K562 (cell line): ENCODE results near the gene CHST8. TPM values are rescaled to one million over a fixed set of nuclear protein-coding genes. Genes with fewer than 3 reads are reported as not detected.

Experiments used
- ATAC-seq: fragments of 200-7000 bp; cut with Tn5 transposase; 3 replicates; pipeline ENCODE4 v1.9.1; 2020; ENCODE audit warnings: moderate library complexity
- BruUV-seq: library from RNA; stranded (reverse); fragments of 400-500 nt; replicated peaks from 2 replicates; lab custom pipeline; 2021; lab: Mats Ljungman, UMichigan
- CTCF ChIA-PET: fragments of 300-600 bp; formaldehyde crosslinking; extraction: SDS; loops from one replicate; lab custom pipeline; 2021; ENCODE audit warnings: low intra/inter-chr PET ratio; lab: Yijun Ruan, JAX
- POLR2A ChIA-PET: fragments of 300-600, 350-650 bp; sonication (Branson Sonifier 250); formaldehyde crosslinking; extraction: SDS; loops from one replicate; lab custom pipeline; 2021; ENCODE audit warnings: antibody characterized with exemption, inconsistent platforms; lab: Yijun Ruan, JAX
- DNase-seq, 4 experiments: peaks; one replicate each; pipeline versions ENCODE4 v3.0.0 to v3.0.0-alpha.2; 2011 to 2018; ENCODE audit warnings: low spot score in 3 of 4, mixed read lengths in 3 of 4; ENCODE audit errors: extremely low read depth in 1 of 4
- FAIRE-seq: peaks from 2 replicates; lab custom pipeline; 2011; peaks lifted over from hg19 to GRCh38; lab: Jason Lieb, UNC
- H2AFZ ChIP-seq: 2 replicates; pipeline ENCODE4 v1.6.0; 2011; ENCODE audit warnings: low read depth, low read length, control low read depth, inconsistent platforms
- H3K27ac ChIP-seq: fragments of 200-600 bp; 3 replicates; pipeline ENCODE4 v1.8.0; 2011; ENCODE audit warnings: low read depth, mild to moderate bottlenecking, control low read depth, inconsistent platforms, low read length, moderate library complexity, mixed read lengths; ENCODE audit errors: extremely low read depth
- H3K27me3 ChIP-seq, 2 experiments: fragments of 300-600 bp in 1 of 2; 2 replicates in 1 of 2; 3 replicates in 1 of 2; pipeline versions ENCODE4 v1.6.0 to v1.8.0; 2011; ENCODE audit warnings: inconsistent platforms in 2 of 2, low read length in 2 of 2, mild to moderate bottlenecking in 1 of 2, mixed read lengths in 1 of 2, moderate library complexity in 1 of 2; ENCODE audit not compliant: control insufficient read depth in 2 of 2, insufficient read depth in 2 of 2
- H3K36me3 ChIP-seq: fragments of 300-600 bp; 3 replicates; pipeline ENCODE4 v1.8.0; 2011; ENCODE audit warnings: mild to moderate bottlenecking, low read length, inconsistent platforms; ENCODE audit not compliant: control insufficient read depth, insufficient read depth
- H3K4me1 ChIP-seq, 2 experiments: fragments of 200-600 bp in 1 of 2; replicated peaks in 1 of 2; 2 replicates in 1 of 2; 3 replicates in 1 of 2; pipeline versions ENCODE4 v1.5.1 to v1.8.0; 2011; ENCODE audit warnings: inconsistent platforms in 2 of 2, low read length in 2 of 2, mild to moderate bottlenecking in 1 of 2, mixed read lengths in 1 of 2, moderate library complexity in 1 of 2; ENCODE audit not compliant: control insufficient read depth in 2 of 2, insufficient read depth in 2 of 2
- H3K4me2 ChIP-seq: 2 replicates; pipeline ENCODE4 v1.6.1; 2011; ENCODE audit warnings: low read length, control low read depth, inconsistent platforms, mixed read lengths; ENCODE audit not compliant: insufficient read depth
- H3K4me3 ChIP-seq: fragments of 200-600 bp; sonication (generic), shearing (Covaris generic); 2 replicates; pipeline ENCODE4 v1.5.1; 2016; ENCODE audit warnings: control low read depth, inconsistent platforms
- H3K79me2 ChIP-seq: fragments of 200-600 bp; 3 replicates; pipeline ENCODE4 v1.8.0; 2011; ENCODE audit warnings: low read length, inconsistent platforms; ENCODE audit not compliant: control insufficient read depth, insufficient read depth
- H3K9ac ChIP-seq, 2 experiments: 2 replicates each; pipeline versions ENCODE4 v1.6.0 to v1.6.1; 2011; ENCODE audit warnings: low read depth in 2 of 2, low read length in 2 of 2, control low read depth in 1 of 2, inconsistent platforms in 1 of 2, mild to moderate bottlenecking in 1 of 2, mixed read lengths in 1 of 2; ENCODE audit not compliant: insufficient read depth in 1 of 2
- H3K9me1 ChIP-seq: one replicate; pipeline ENCODE4 v1.6.0; 2011; ENCODE audit warnings: inconsistent platforms, mild to moderate bottlenecking, low read length, moderate library complexity; ENCODE audit not compliant: control insufficient read depth, insufficient read depth
- H3K9me3 ChIP-seq: replicated peaks from 2 replicates; pipeline ENCODE4 v1.5.1; 2011; ENCODE audit warnings: low read depth, low read length, inconsistent platforms; ENCODE audit not compliant: control insufficient read depth, insufficient read depth
- H4K20me1 ChIP-seq: replicated peaks from 2 replicates; pipeline ENCODE4 v1.6.1; 2011; ENCODE audit warnings: low read length, inconsistent platforms, mixed read lengths; ENCODE audit not compliant: control insufficient read depth, insufficient read depth
- BDP1 ChIP-seq: IDR thresholded peaks from 3 replicates; pipeline ENCODE4 v1.6.1; 2011; ENCODE audit not compliant: insufficient read length, insufficient read depth
- BRF1 ChIP-seq: IDR thresholded peaks from 3 replicates; pipeline ENCODE4 v1.6.1; 2011; ENCODE audit warnings: borderline replicate concordance, mild to moderate bottlenecking; ENCODE audit not compliant: insufficient read length; ENCODE audit errors: extremely low read depth
- CEBPG ChIP-seq, 3 experiments: fragments of 200-800 bp in 1 of 3; sonication (Bioruptor generic) in 1 of 3; sonication (generic) in 1 of 3; formaldehyde crosslinking in 1 of 3; IDR thresholded peaks in 2 of 3; conservative IDR thresholded peaks in 1 of 3; 2 replicates each; pipeline versions ENCODE4 v1.6.1 to v1.8.0; 2016 to 2022; ENCODE audit warnings: missing compliant biosample characterization in 2 of 3, missing genetic modification characterization in 2 of 3, mild to moderate bottlenecking in 1 of 3, missing genetic modification reagents in 1 of 3
- CHCHD3 ChIP-seq: fragments of 250-450 bp; sonication (Bioruptor Pico); IDR thresholded peaks from 2 replicates; pipeline ENCODE4 v2.1.2; 2022; ENCODE audit warnings: mild to moderate bottlenecking
- KAT2B ChIP-seq: IDR thresholded peaks from one replicate; pipeline ENCODE4 v1.6.1; 2012; ENCODE audit warnings: low read depth, mild to moderate bottlenecking, control low read depth, inconsistent platforms, low read length, moderate library complexity
- KLF13 ChIP-seq: fragments of 450-650 bp; IDR thresholded peaks from 2 replicates; pipeline ENCODE4 v1.6.1; 2016; ENCODE audit warnings: missing genetic modification characterization, low read depth, mild to moderate bottlenecking, missing compliant biosample characterization, moderate library complexity, borderline replicate concordance
- MAX ChIP-seq: sonication (generic); formaldehyde crosslinking; IDR thresholded peaks from 2 replicates; pipeline ENCODE4 v1.9.0; 2022; ENCODE audit warnings: mild to moderate bottlenecking, missing genetic modification reagents
- NRF1 ChIP-seq, 2 experiments: fragments of 450-650 bp; IDR thresholded peaks in 1 of 2; conservative IDR thresholded peaks in 1 of 2; 2 replicates each; pipeline ENCODE4 v1.6.1; 2014; ENCODE audit warnings: mild to moderate bottlenecking in 2 of 2
- PRPF4 ChIP-seq: fragments of 200-400 bp; formaldehyde crosslinking; IDR thresholded peaks from one replicate; pipeline ENCODE4 v1.6.1; 2017; ENCODE audit warnings: low read length, low read depth, mild to moderate bottlenecking; ENCODE audit not compliant: insufficient read depth, poor library complexity, severe bottlenecking
- RBM22 ChIP-seq: fragments of 200-400 bp; formaldehyde crosslinking; IDR thresholded peaks from 2 replicates; pipeline ENCODE4 v1.6.1; 2018; ENCODE audit warnings: low read length, low read depth; ENCODE audit not compliant: poor library complexity, severe bottlenecking
- RCOR1 ChIP-seq, 2 experiments: IDR thresholded peaks; 2 replicates each; pipeline ENCODE4 v1.6.1; 2012; ENCODE audit warnings: low read depth in 2 of 2, low read length in 2 of 2, borderline replicate concordance in 1 of 2, improper control_type of control experiment in 1 of 2
- SMAD3 ChIP-seq: fragments of 450-650 bp; formaldehyde crosslinking; conservative IDR thresholded peaks from 2 replicates; pipeline ENCODE4 v1.4.0; 2020; ENCODE audit warnings: mild to moderate bottlenecking
- SMARCC2 ChIP-seq: fragments of 450-650 bp; IDR thresholded peaks from 2 replicates; pipeline ENCODE4 v1.6.1; 2017; ENCODE audit warnings: antibody characterized with exemption, moderate library complexity, mild to moderate bottlenecking, low read depth
- ZNF224 ChIP-seq: sonication (generic); formaldehyde crosslinking; IDR thresholded peaks from 2 replicates; pipeline ENCODE4 v1.8.0; 2022; ENCODE audit warnings: mild to moderate bottlenecking, missing genetic modification reagents
- ZNF239 ChIP-seq: fragments of 250-450 bp; sonication (Bioruptor Pico); IDR thresholded peaks from 2 replicates; pipeline ENCODE4 v1.4.0; 2020; ENCODE audit warnings: mild to moderate bottlenecking
- ZNF263 ChIP-seq: sonication (generic); formaldehyde crosslinking; IDR thresholded peaks from 2 replicates; pipeline ENCODE4 v1.8.0; 2022; ENCODE audit warnings: mild to moderate bottlenecking, missing genetic modification reagents, borderline replicate concordance
- ZNF431 ChIP-seq: sonication (generic); formaldehyde crosslinking; IDR thresholded peaks from 2 replicates; pipeline ENCODE4 v1.8.0; 2022; ENCODE audit warnings: mild to moderate bottlenecking, missing genetic modification reagents
- WGBS: fragments of 100-300 bp; shearing (Covaris generic); methylation state at CpG from one replicate; pipeline ENCODE4 v1.1.6; 2016; ENCODE audit warnings: low coverage, mixed read lengths; ENCODE audit not compliant: insufficient coverage; ENCODE audit errors: missing lambda C conversion rate; 5-methylcytosine and 5-hydroxymethylcytosine counted together
- in situ Hi-C: fragments of 300-500 bp; cut with MboI; formaldehyde crosslinking; loops from 4 replicates; pipeline ENCODE4 v1.15.0; 2018; ENCODE audit warnings: inconsistent platforms, mixed read lengths
- intact Hi-C: fragments of 100-400 bp; cut with micrococcal nuclease; formaldehyde crosslinking; loops from 2 replicates; pipeline ENCODE4 v1.14.2; 2022
- polyA plus RNA-seq, 8 experiments: library from polyadenylated mRNA; depleted of rRNA in 4 of 8; stranded (reverse) in 5 of 8; unstranded in 3 of 8; fragments of >200 nt; fragmentation: Nextera tagmentation in 2 of 8; fragmentation: Illumina TruSeq in 1 of 8; extraction: Ambion mirVana in 2 of 8; extraction: Trizol in 1 of 8; gene quantifications; 2 replicates each; pipeline versions ENCODE4 v1.2.1 to v1.2.3, GENCODE V29; 2011 to 2014; ENCODE audit warnings: inconsistent platforms in 1 of 8, missing spikeins in 1 of 8
- total RNA-seq, 7 experiments: library from RNA; depleted of rRNA in 6 of 7; stranded (reverse); fragments of >200 nt in 6 of 7; fragmentation: Illumina TruSeq in 2 of 7; extraction: Trizol in 2 of 7; gene quantifications; 2 replicates each; pipeline versions ENCODE4 v1.2.1 to v1.2.3, GENCODE V29; 2011 to 2021; ENCODE audit warnings: low replicate concordance in 1 of 7
- TF ChIP-seq, protein P1 (sequence below): fragments of 450-650 bp; IDR thresholded peaks from 2 replicates; pipeline ENCODE4 v1.6.1; 2016; ENCODE audit warnings: missing biosample characterization, missing genetic modification characterization
- TF ChIP-seq, protein P2 (sequence below): fragments of 250-450 bp; sonication (Bioruptor Pico); IDR thresholded peaks from 2 replicates; pipeline ENCODE4 v1.8.0; 2022; ENCODE audit warnings: inconsistent platforms

CHST8 gene
- total and polyA plus RNA-seq, 9 of the 15 experiments (the other 6 are each of a cell fraction or from before 2014, with no cell fraction given) = 0.11 TPM; not detected in 8

DNA sequence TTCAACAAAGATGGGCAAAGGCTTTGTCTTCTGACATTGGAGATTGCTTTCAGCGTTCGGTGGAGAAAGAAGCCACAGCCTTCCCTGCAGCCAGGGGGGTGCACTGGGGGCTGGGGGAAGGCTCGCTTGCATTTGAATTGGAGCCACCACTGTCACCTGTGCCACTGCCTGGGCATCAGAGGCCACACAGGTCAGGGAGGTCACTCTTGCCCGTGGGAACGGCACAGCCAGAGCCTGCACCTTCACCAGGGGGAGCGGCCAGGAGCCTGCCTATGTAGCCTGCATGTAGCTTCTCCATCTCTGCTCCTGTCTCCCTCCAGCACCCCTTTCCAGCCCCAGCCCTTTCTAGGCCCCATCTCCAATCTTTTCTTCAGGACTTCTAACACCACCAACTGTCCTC, 131.2 kb downstream of the CHST8 start:
- POLR2A ChIA-PET = no interaction called here
- no peaks in the 10 kb centered on the region for H3K36me3 ChIP-seq
- no TSS peak for BruUV-seq
- no peaks in the 10 kb centered on the region for H3K4me1 ChIP-seq
- H3K9ac ChIP-seq = no peak overlapping the region
- H3K4me3 ChIP-seq = no peak overlapping the region
- no peak overlapping the region for H3K4me2 ChIP-seq
- no peaks in the 10 kb centered on the region; the same call in 1 of the 2 replicates for H4K20me1 ChIP-seq
- FAIRE-seq (no peak), DNase-seq (no peak), ATAC-seq (no peak)
- H3K79me2 ChIP-seq = no peaks in the 10 kb centered on the region
- in situ Hi-C loops = no loop called here
- peaks cover 2 to 43% of the 10 kb centered on the region in 2 experiments; a peak in 4 of 5 replicates for H3K27me3 ChIP-seq
- TF ChIP-seq ZNF431 (CRISPR knock-in tag) = no peak
- no peak for TF ChIP-seq SMARCC2
- TF ChIP-seq ZNF239 (CRISPR knock-in tag) = no peak
- no peak for TF ChIP-seq CHCHD3 (CRISPR knock-in tag)
- TF ChIP-seq BDP1 = no peak
- no peak for TF ChIP-seq MAX (CRISPR knock-in tag)
- TF ChIP-seq SMAD3 (CRISPR knock-in tag) = no peak
- TF ChIP-seq CEBPG (CRISPR knock-in tag; IDR thresholded peaks at IDR 0.05) = no peak
- no peak for TF ChIP-seq CEBPG (tag; conservative IDR thresholded peaks at IDR 0.05 in 1 of 2, IDR thresholded peaks at IDR 0.05 in 1 of 2)
- TF ChIP-seq KLF13 (tag) = no peak
- no peak for TF ChIP-seq ZNF263 (CRISPR knock-in tag)
- TF ChIP-seq, protein P1, sequence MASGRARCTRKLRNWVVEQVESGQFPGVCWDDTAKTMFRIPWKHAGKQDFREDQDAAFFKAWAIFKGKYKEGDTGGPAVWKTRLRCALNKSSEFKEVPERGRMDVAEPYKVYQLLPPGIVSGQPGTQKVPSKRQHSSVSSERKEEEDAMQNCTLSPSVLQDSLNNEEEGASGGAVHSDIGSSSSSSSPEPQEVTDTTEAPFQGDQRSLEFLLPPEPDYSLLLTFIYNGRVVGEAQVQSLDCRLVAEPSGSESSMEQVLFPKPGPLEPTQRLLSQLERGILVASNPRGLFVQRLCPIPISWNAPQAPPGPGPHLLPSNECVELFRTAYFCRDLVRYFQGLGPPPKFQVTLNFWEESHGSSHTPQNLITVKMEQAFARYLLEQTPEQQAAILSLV = no peak
- TF ChIP-seq RCOR1 (IDR thresholded peaks at IDR 0.05; ENCODE audit: borderline replicate concordance in 1 of 2, low read depth in 2 of 2, low read length in 2 of 2) = no peak
- TF ChIP-seq, protein P2, sequence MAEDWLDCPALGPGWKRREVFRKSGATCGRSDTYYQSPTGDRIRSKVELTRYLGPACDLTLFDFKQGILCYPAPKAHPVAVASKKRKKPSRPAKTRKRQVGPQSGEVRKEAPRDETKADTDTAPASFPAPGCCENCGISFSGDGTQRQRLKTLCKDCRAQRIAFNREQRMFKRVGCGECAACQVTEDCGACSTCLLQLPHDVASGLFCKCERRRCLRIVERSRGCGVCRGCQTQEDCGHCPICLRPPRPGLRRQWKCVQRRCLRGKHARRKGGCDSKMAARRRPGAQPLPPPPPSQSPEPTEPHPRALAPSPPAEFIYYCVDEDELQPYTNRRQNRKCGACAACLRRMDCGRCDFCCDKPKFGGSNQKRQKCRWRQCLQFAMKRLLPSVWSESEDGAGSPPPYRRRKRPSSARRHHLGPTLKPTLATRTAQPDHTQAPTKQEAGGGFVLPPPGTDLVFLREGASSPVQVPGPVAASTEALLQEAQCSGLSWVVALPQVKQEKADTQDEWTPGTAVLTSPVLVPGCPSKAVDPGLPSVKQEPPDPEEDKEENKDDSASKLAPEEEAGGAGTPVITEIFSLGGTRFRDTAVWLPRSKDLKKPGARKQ (CRISPR knock-in tag) = no peak
- no peak for TF ChIP-seq BRF1
- TF ChIP-seq PRPF4 = no peak
- no peak for TF ChIP-seq ZNF224 (CRISPR knock-in tag)
- TF ChIP-seq RBM22 = no peak
- TF ChIP-seq KAT2B = no peak
- TF ChIP-seq NRF1 (conservative IDR thresholded peaks at IDR 0.05 in 1 of 2, IDR thresholded peaks at IDR 0.05 in 1 of 2) = no peak
- no peak overlapping the region for H2AFZ ChIP-seq
- no peaks in the 10 kb centered on the region for H3K9me3 ChIP-seq
- WGBS = 6% methylated on average over 6 of the region's 6 CpGs
- no peak overlapping the region for H3K27ac ChIP-seq
- intact Hi-C loops = no loop called here
- CTCF ChIA-PET = no interaction called here
- H3K9me1 ChIP-seq = no peaks in the 10 kb centered on the region
